ENCODE results near the gene RBBP8NL. TPM values are rescaled to one million over a fixed set of nuclear protein-coding genes. Genes with fewer than 3 reads are reported as not detected.

RBBP8NL gene
- total RNA-seq, 1 experiment from 2014 or later = not detected

GRCh38 chr20:62444286-62444685, 16.9 kb upstream of the RBBP8NL start:
- DNase-seq (ENCODE audit: low read depth in 1 of 2, low spot score in 2 of 2) = no peak
- no peak overlapping the region for H3K27ac ChIP-seq
- H3K36me3 ChIP-seq = no peaks in the 10 kb centered on the region
- H3K4me3 ChIP-seq = no peak overlapping the region
- H3K9me3 ChIP-seq (replicated peaks) = no peaks in the 10 kb centered on the region
- H3K4me1 ChIP-seq (replicated peaks) = no peaks in the 10 kb centered on the region
- peaks cover 81% of the 10 kb centered on the region for H3K27me3 ChIP-seq (replicated peaks)

DNA sequence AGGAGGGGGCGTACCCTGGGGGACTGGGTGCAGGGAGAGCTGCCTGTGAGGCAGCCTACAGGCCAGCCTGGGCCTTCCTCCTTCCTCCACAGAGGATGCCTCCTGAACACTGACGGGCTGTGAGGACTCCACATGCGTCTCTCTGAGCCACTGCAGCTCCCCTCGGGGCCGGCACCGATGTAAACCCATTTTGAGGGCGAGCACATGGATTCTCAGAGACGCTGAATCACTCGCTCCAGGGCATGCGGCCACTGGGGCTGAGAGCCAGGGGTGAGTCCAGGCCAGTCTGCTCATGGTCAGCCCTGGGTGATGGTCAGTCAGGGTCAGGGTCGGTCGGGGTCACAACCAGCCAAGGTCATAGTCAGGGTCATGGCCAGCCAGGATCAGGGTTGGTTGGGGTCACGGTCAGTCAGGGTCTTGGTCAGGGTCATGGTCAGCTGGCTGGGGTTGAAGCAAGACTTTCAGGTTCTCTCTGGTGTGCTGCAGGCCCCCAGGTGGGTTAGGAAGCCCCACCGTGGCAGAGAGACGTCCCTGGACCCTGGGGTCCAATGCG, 14.7 kb upstream of the RBBP8NL start:
- Histone ChIP-seq H3K4me3 (no peak overlapping the region), H3K4me1 (replicated peaks) (no peaks in the 10 kb centered on the region), H3K36me3 (no peaks in the 10 kb centered on the region), H3K27me3 (replicated peaks) (peaks cover 81% of the 10 kb centered on the region), H3K9me3 (replicated peaks) (no peaks in the 10 kb centered on the region), H3K27ac (no peak overlapping the region)
- DNase-seq (ENCODE audit: low read depth in 1 of 2, low spot score in 2 of 2) = no peak

DNA sequence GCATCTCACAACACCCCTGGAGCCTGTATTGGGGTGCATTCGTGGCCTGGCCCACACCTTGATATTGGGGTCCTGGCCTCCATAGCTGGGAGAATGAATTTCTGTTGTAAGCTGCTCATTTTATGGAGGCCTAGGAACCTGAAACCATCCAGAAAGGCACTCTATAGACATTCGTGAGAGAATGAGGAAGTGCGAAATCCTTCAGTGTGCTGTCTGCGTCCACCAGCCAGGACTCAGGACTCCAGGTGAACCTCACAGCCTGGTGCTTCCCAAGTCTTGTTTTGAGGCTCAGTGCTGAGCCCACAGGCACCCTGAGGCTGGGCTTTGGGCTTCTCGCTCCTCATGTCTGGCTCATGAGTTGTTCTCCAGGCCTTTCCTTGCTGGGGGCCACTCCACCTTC, 11.9 kb upstream of the RBBP8NL start:
- H3K9me3 ChIP-seq (replicated peaks) = no peaks in the 10 kb centered on the region
- no peaks in the 10 kb centered on the region for H3K36me3 ChIP-seq
- peaks cover 92% of the 10 kb centered on the region for H3K27me3 ChIP-seq (replicated peaks)
- no peak for DNase-seq (ENCODE audit: low read depth in 1 of 2, low spot score in 2 of 2)
- no peak overlapping the region for H3K4me3 ChIP-seq
- H3K27ac ChIP-seq = no peak overlapping the region
- H3K4me1 ChIP-seq (replicated peaks) = no peaks in the 10 kb centered on the region

- no peaks in the 10 kb centered on the region for H3K9me3 ChIP-seq (replicated peaks)
- H3K27me3 ChIP-seq (replicated peaks) = peaks cover 94% of the 10 kb centered on the region
- DNase-seq (ENCODE audit: low read depth in 1 of 2, low spot score in 2 of 2) = no peak
- H3K4me1 ChIP-seq (replicated peaks) = no peaks in the 10 kb centered on the region
- no peak overlapping the region for H3K4me3 ChIP-seq
- H3K36me3 ChIP-seq = no peaks in the 10 kb centered on the region
- no peak overlapping the region for H3K27ac ChIP-seq
Observed at GRCh38 chr20:62437927-62438326, 10.6 kb upstream of the RBBP8NL start.

- Histone ChIP-seq H3K27me3 (replicated peaks) (peaks cover 94% of the 10 kb centered on the region), H3K4me3 (no peak overlapping the region), H3K4me1 (replicated peaks) (no peaks in the 10 kb centered on the region), H3K9me3 (replicated peaks) (no peaks in the 10 kb centered on the region), H3K36me3 (no peaks in the 10 kb centered on the region), H3K27ac (no peak overlapping the region)
- DNase-seq (ENCODE audit: low read depth in 1 of 2, low spot score in 2 of 2) = no peak
Observed at GRCh38 chr20:62437496-62437895, 10.2 kb upstream of the RBBP8NL start.

DNA sequence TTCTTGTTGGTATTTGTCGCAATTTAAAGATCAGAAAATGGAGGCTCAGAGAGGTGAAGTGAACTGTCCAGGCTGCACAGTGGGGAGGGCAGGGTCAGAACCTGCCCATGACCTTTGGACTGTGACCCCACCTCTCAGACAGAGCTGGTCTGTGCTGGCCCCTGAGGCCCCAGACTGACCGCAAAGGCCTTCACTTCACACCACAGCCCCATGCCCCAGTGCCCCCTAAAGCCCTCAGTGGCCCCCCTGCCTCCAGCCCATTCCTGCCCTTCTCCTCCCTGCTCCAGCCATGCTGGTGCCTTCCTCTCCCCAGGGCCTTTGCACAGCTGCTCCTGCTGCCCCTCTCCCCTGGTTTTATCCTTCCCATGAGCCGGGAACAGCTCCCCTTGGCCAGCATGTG, 9.4 kb upstream of the RBBP8NL start:
- Histone ChIP-seq H3K27ac (no peak overlapping the region), H3K27me3 (replicated peaks) (peaks cover 94% of the 10 kb centered on the region), H3K4me1 (replicated peaks) (no peaks in the 10 kb centered on the region), H3K9me3 (replicated peaks) (no peaks in the 10 kb centered on the region), H3K4me3 (no peak overlapping the region), H3K36me3 (no peaks in the 10 kb centered on the region)
- no peak for DNase-seq (ENCODE audit: low read depth in 1 of 2, low spot score in 2 of 2)

- no peaks in the 10 kb centered on the region for H3K36me3 ChIP-seq
- peaks cover 99% of the 10 kb centered on the region for H3K27me3 ChIP-seq (replicated peaks)
- H3K4me1 ChIP-seq (replicated peaks) = no peaks in the 10 kb centered on the region
- DNase-seq (ENCODE audit: low read depth in 1 of 2, low spot score in 2 of 2) = no peak
- no peak overlapping the region for H3K4me3 ChIP-seq
- H3K9me3 ChIP-seq (replicated peaks) = no peaks in the 10 kb centered on the region
- no peak overlapping the region for H3K27ac ChIP-seq
Observed at GRCh38 chr20:62433658-62434497, 6.5 kb upstream of the RBBP8NL start.

DNA sequence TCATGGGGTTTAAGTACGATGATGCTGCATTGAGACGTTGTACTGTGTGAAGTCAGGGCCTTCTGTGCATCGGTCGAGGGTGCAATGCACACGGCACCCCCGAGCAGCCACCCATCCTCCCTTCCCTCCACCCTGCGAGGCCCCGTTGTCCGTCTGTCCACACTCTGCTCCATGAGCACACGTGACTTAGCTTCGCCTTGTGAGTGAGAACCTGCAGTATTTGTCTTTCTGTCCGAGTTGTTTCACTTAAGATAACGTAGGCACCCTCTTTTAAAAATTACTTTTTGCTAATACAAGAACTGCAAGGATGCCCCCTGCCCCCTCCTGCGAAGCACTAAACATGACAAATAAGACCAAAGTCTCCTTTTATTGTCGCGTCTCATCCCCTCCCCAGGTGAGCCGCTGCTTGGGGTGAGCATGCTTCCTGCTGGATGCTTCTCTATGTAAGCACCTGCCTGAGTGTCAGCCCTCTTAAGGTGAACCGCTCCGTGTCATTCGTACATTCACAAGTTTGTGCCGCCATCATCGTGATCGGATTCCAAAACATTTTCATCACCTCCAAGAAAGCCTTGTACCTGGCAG, 3.6 kb upstream of the RBBP8NL start:
- Histone ChIP-seq H3K27me3 (replicated peaks) (peaks cover 85% of the 10 kb centered on the region), H3K36me3 (no peaks in the 10 kb centered on the region), H3K4me1 (replicated peaks) (no peaks in the 10 kb centered on the region), H3K27ac (no peak overlapping the region), H3K9me3 (replicated peaks) (no peaks in the 10 kb centered on the region), H3K4me3 (no peak overlapping the region)
- no peak for DNase-seq (ENCODE audit: low read depth in 1 of 2, low spot score in 2 of 2)

GRCh38 chr20:62430311-62430853, 3.0 kb upstream of the RBBP8NL start:
- Histone ChIP-seq H3K36me3 (no peaks in the 10 kb centered on the region), H3K27me3 (replicated peaks) (peaks cover 84% of the 10 kb centered on the region), H3K4me3 (no peak overlapping the region), H3K4me1 (replicated peaks) (no peaks in the 10 kb centered on the region), H3K9me3 (replicated peaks) (no peaks in the 10 kb centered on the region), H3K27ac (no peak overlapping the region)
- DNase-seq (ENCODE audit: low read depth in 1 of 2, low spot score in 2 of 2) = no peak

DNA sequence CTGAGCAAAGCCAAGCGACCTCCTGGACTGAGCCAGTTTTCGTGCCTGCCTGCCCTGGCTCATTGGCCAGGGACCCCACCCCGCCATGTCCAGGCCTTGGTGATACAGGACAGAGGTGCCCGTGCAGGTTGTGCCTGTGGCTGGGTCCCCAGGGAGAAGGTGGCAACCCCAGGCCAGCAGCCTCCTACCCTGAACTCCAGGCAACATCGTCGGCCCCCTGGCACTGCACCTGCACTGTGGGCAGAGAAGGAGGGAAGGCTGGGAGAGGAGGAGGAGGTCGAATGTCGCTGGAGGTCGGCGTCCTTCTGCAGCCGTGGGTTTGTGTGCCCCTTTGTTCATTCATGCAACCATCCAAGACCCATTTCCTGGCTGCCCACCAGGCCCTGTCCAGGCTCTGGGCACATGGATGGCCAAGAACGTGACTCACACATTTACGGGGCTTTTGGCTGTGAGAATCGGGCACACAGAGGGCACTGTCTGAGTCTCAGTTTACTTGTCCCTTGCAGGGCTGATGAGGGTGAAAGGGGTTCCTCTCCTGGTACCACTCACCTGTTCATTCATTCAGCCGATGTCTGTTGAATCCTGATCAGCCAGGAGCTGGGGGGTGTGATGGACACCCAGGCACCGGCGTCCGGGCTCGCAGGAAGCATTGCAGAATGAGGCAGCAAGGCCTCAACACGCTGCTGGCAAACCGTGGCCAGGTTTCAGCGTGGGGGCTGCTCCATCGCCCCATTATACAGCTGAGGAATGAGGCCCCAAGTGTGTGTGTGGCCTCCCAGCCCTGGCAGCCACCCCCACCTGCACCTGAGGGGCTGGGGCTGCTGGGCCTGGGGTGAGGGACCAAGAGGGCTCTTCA, 2.3 kb upstream of the RBBP8NL start:
- H3K27me3 ChIP-seq (replicated peaks) = peaks cover 84% of the 10 kb centered on the region
- no peaks in the 10 kb centered on the region for H3K9me3 ChIP-seq (replicated peaks)
- no peaks in the 10 kb centered on the region for H3K36me3 ChIP-seq

DNA sequence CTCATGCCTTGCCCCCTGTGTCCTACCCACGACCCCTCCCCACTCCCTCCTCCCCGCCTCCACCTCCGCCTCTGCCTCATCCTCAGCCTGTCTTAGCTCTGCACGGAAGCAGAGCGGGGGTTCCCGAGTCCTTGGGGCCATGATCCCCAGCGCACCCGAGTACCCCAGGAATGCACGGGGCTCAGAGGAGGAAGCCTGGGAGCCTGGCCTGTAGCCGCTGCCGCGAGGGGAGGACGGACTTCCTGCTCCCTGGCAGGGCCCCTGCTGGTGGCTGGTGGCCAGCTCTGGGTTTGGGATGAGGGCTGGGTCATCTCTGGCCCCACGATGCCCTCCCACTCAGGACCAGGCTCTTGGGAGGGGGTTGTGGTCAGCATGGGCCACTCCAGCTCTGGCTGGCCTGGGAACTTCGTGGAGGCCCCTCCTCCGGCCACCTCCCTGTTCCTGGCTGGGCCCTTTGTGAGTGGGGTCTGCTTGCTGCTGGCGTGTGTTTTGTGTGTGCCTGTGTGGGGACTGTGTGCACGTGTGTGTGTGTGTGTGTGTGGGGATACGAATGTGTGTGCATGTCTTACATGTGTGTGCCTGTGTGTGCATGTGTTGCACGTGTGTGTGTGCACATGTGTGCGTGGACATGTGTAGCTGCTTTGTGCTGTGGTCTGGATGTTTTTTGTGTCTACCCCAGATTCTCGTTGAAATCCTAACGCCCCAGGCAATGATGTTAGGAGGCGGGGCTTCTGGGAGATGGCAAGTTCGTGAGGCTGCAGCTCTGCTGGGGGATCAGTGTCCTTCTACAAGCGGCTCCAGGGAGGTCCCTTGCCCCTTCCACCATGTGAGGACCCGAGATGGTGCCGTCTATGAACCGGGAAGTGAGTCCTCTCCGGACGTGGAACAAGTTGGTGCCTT, 1.3 kb upstream of the RBBP8NL start:
- Histone ChIP-seq H3K4me1 (replicated peaks) (no peaks in the 10 kb centered on the region), H3K36me3 (no peaks in the 10 kb centered on the region), H3K27me3 (replicated peaks) (peaks cover 82% of the 10 kb centered on the region), H3K4me3 (no peak overlapping the region), H3K9me3 (replicated peaks) (no peaks in the 10 kb centered on the region), H3K27ac (no peak overlapping the region)
- no peak for DNase-seq (ENCODE audit: low read depth in 1 of 2, low spot score in 2 of 2)

More for the DNA sequence above, 2.3 kb upstream of the RBBP8NL start:
- Histone ChIP-seq H3K27ac (no peak overlapping the region), H3K4me1 (replicated peaks) (no peaks in the 10 kb centered on the region), H3K4me3 (no peak overlapping the region)
- DNase-seq (ENCODE audit: low read depth in 1 of 2, low spot score in 2 of 2) = no peak

GRCh38 chr20:62428002-62428372, 648 bp upstream of the RBBP8NL start:
- Histone ChIP-seq H3K9me3 (replicated peaks) (no peaks in the 10 kb centered on the region), H3K4me3 (no peak overlapping the region), H3K27ac (no peak overlapping the region), H3K4me1 (replicated peaks) (no peaks in the 10 kb centered on the region), H3K27me3 (replicated peaks) (peaks cover 82% of the 10 kb centered on the region), H3K36me3 (no peaks in the 10 kb centered on the region)
- DNase-seq (ENCODE audit: low read depth in 1 of 2, low spot score in 2 of 2) = no peak

- H3K36me3 ChIP-seq = no peaks in the 10 kb centered on the region
- no peak overlapping the region for H3K4me3 ChIP-seq
- H3K27me3 ChIP-seq (replicated peaks) = peaks cover 74% of the 10 kb centered on the region
- H3K9me3 ChIP-seq (replicated peaks) = no peaks in the 10 kb centered on the region
- no peaks in the 10 kb centered on the region for H3K4me1 ChIP-seq (replicated peaks)
- H3K27ac ChIP-seq = no peak overlapping the region
- no peak for DNase-seq (ENCODE audit: low read depth in 1 of 2, low spot score in 2 of 2)
Observed at GRCh38 chr20:62426699-62427131, 624 bp downstream of the RBBP8NL start.
